Pancreas (tissue), 10 donors: ENCODE measurements around the gene SORBS2. TPM values are rescaled to one million over a fixed set of nuclear protein-coding genes. Genes with fewer than 3 reads are reported as not detected.

Source experiments
- ATAC-seq, 4 donors: fragments of 200-7000 bp; cut with Tn5 transposase; one replicate each; pipeline versions ENCODE4 v1.8.0 to v1.9.1; 2020; ENCODE audit warnings: mild to moderate bottlenecking in 4 of 4, moderate library complexity in 4 of 4
- DNase-seq, 6 donors: peaks; one replicate each; pipeline ENCODE4 v3.0.0-alpha.2; 2020
- FAIRE-seq: peaks from 2 replicates; lab custom pipeline; 2012; peaks lifted over from hg19 to GRCh38; lab: Jason Lieb, UNC
- H3K27ac ChIP-seq, 4 donors: fragments of 200-600 bp; sonication (generic); 1 replicate in 3 of 4; 2 replicates in 1 of 4; pipeline versions ENCODE4 v1.5.0 to v1.8.0; 2020
- H3K27me3 ChIP-seq, 4 donors: fragments of 200-600 bp; one replicate each; pipeline ENCODE4 v1.8.0; 2021
- H3K36me3 ChIP-seq, 3 donors: fragments of 200-600 bp; sonication (generic) in 1 of 3; one replicate each; pipeline versions ENCODE4 v1.5.0 to v1.8.0; 2020 to 2021
- H3K4me1 ChIP-seq, 3 donors: fragments of 200-600 bp; one replicate each; pipeline ENCODE4 v1.8.0; 2021
- H3K4me3 ChIP-seq, 4 donors: fragments of 200-600 bp; sonication (generic) in 2 of 4; one replicate each; pipeline versions ENCODE4 v1.5.0 to v1.8.0; 2020 to 2021
- H3K9me3 ChIP-seq, 4 donors: fragments of 200-600 bp; one replicate each; pipeline ENCODE4 v1.8.0; 2021
- CTCF ChIP-seq, 4 donors: fragments of 200-600 bp; sonication (generic) in 3 of 4; IDR thresholded peaks; one replicate each; pipeline versions ENCODE4 v1.5.0 to v1.8.0; 2021; ENCODE audit warnings: antibody characterized with exemption in 4 of 4
- WGBS, 2 donors: extraction: QIAGEN DNeasy Blood & Tissue Kit; methylation state at CpG; one replicate each; pipeline ENCODE4 v1.1.7; 2013; 5-methylcytosine and 5-hydroxymethylcytosine counted together
- intact Hi-C, 3 donors: fragments of 100-400 bp; cut with DNase I; formaldehyde crosslinking; loops; one replicate each; pipeline versions ENCODE4 v1.11.1 to v1.14.2; 2022
- polyA plus RNA-seq, 2 donors: library from polyadenylated mRNA; stranded (reverse); fragments of 200-250 nt; gene quantifications; one replicate each; pipeline ENCODE4 v1.2.3, GENCODE V29; 2013
- total RNA-seq, 6 donors: library from RNA; stranded (reverse); fragmentation: NEBNext Ultra II Directional in 4 of 6; extraction: Animal tissue kit (Norgen Biotek cat#: 25700) in 4 of 6; gene quantifications; one replicate each; pipeline versions ENCODE4 v1.2.1 to v1.2.4, GENCODE V29; 2021 to 2023
- donor health status: healthy with polysubstance abuse.
- donor health status: DM: no; HTN: no; CAD: no; lungs with moderate emphysema.
- donor health status: DM: no; HTN: no; CAD: no.
- donor health status: control.
- donor health status: control.
- donor health status: Bipolar disorder and iron deficiency.
- donor health status: DM: yes; HTN: yes; CAD: no.
- donor health status: DM: no; HTN: no; CAD: no.
- donor health status: DM: no; HTN: no; CAD: no.
- donor health status: DM: yes; HTN: yes; CAD: no.

The SORBS2 gene
- total and polyA plus RNA-seq, 8 donors, result 61.7 to 245 (median 140) TPM

GRCh38 chr4:185538806-185539205 lies 273.2 kb downstream of the SORBS2 start:
- ATAC-seq (no peak), DNase-seq (no peak), FAIRE-seq (no peak)
- no peak overlapping the region for H3K27ac ChIP-seq
- H3K4me1 ChIP-seq, result no peaks in the 10 kb centered on the region
- TF ChIP-seq CTCF (IDR thresholded peaks at IDR 0.05), result no peak
- intact Hi-C loops, result no loop called here
- no peaks in the 10 kb centered on the region for H3K27me3 ChIP-seq
- no peak overlapping the region for H3K4me3 ChIP-seq
- 36 to 58% methylated on average over 1 of the region's 1 CpG for whole genome bisulfite sequencing, 2 donors
- H3K9me3 ChIP-seq, result no peaks in the 10 kb centered on the region
- no peaks in the 10 kb centered on the region for H3K36me3 ChIP-seq

- DNase-seq, result no peak
- no peak overlapping the region for H3K27ac ChIP-seq
- H3K9me3 ChIP-seq, result no peaks in the 10 kb centered on the region
- no peaks in the 10 kb centered on the region for H3K36me3 ChIP-seq
- peak in 2 of 4 donors; percentile 16 for ATAC-seq
- TF ChIP-seq CTCF (IDR thresholded peaks at IDR 0.05), result no peak
- FAIRE-seq, result no peak
- no peak overlapping the region for H3K4me3 ChIP-seq
- no peaks in the 10 kb centered on the region for H3K4me1 ChIP-seq
- intact Hi-C loops, result no loop called here
- H3K27me3 ChIP-seq, result peaks cover 0 to 4% (median 0%) of the 10 kb centered on the region in 4 donors
- 9% methylated on average over 4 of the region's 4 CpGs for WGBS, 2 donors
Observed at GRCh38 chr4:185536411-185536709, 275.6 kb downstream of the SORBS2 start.

GRCh38 chr4:185535612-185536410 lies 276.2 kb downstream of the SORBS2 start:
- no peak for DNase-seq
- no peak for TF ChIP-seq CTCF (IDR thresholded peaks at IDR 0.05)
- H3K4me1 ChIP-seq, result no peaks in the 10 kb centered on the region
- H3K27me3 ChIP-seq, result peaks cover 0 to 4% (median 0%) of the 10 kb centered on the region in 4 donors
- no peaks in the 10 kb centered on the region for H3K9me3 ChIP-seq
- intact Hi-C loops, result no loop called here
- H3K4me3 ChIP-seq, result peak overlapping the region; percentile 45 to 75 (median 62)
- no peak for FAIRE-seq
- no peak for ATAC-seq
- H3K36me3 ChIP-seq, result no peaks in the 10 kb centered on the region
- peak overlapping the region; percentile 71 to 84 (median 80) for H3K27ac ChIP-seq
- WGBS, 2 donors, result 7 to 8% methylated on average over 32 of the region's 32 CpGs
